ENCODE results near the gene ATP6V0A1. TPM values are rescaled to one million over a fixed set of nuclear protein-coding genes. Genes with fewer than 3 reads are reported as not detected.
A peak's percentile ranks its signal among the peaks of the same experiment; 100 is the strongest.
"Not testable (repeated sequence)": the region's sequence is repeated elsewhere in the genome, so short reads cannot be mapped to it uniquely, and the experiment has no call there.

Gene ATP6V0A1
- total and polyA plus RNA-seq, 4 donors: 13.4 to 111 (median 71.9) TPM

DNA sequence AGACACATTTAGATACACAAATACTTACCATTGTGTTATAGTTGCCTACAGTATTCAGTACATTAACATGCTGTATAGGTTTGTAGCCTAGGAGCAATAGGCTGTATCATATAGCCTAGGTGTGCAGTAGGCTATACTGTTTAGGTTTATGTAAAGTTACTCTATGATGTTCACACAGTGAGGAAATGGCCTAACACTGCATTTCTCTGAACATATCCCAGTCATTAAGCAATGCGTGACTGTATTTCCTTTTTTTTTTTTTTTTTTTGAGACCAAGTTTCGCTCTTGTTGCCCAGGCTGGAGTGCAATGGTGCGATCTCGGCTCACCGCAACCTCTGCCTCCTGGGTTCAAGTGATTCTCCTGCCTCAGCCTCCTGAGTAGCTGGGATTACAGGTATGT is 40.7 kb upstream of the ATP6V0A1 start:
- intact Hi-C loops (cut with DNase I); H3K36me3 ChIP-seq (ENCODE audit: control insufficient read depth in 1 of 2, insufficient read depth in 2 of 2, low read length in 1 of 2): not testable (repeated sequence)

GRCh38 chr17:42421136-42421506 is 37.6 kb upstream of the ATP6V0A1 start:
- H3K27ac ChIP-seq (ENCODE audit: low read depth in 1 of 2, low read length in 2 of 2): peak overlapping the region; percentile 93 to 94
- no peak for DNase-seq
- WGBS, 2 donors: 0 to 3% methylated on average over 6 of the region's 6 CpGs
- no peaks in the 10 kb centered on the region for H3K9me3 ChIP-seq (ENCODE audit: control insufficient read depth, low read length)
- peaks cover 0 to 7% of the 10 kb centered on the region in 2 donors for H3K4me1 ChIP-seq (ENCODE audit: control insufficient read depth in 1 of 2, insufficient read depth in 2 of 2, low read length in 2 of 2)
- intact Hi-C loops (cut with DNase I): loop anchor here (5.0 kb wide), 2 partner anchors 36 to 101 kb away; partner anchors contain the start of gene ATP6V0A1 (in 1 of the 2)
- no peaks in the 10 kb centered on the region for H3K27me3 ChIP-seq (ENCODE audit: control insufficient read depth in 1 of 2, insufficient read depth in 2 of 2, low read length in 1 of 2)
- peak overlapping the region; percentile 71 to 79 for H3K4me3 ChIP-seq (ENCODE audit: low read length in 2 of 2)
- ATAC-seq (ENCODE audit: low FRiP score): no peak
- H3K36me3 ChIP-seq (ENCODE audit: control insufficient read depth in 1 of 2, insufficient read depth in 2 of 2, low read length in 1 of 2): no peaks in the 10 kb centered on the region

More for the DNA sequence above, 40.7 kb upstream of the ATP6V0A1 start:
- not testable (repeated sequence) for H3K9me3 ChIP-seq (ENCODE audit: control insufficient read depth, low read length); ATAC-seq (ENCODE audit: low FRiP score); H3K27me3 ChIP-seq (ENCODE audit: control insufficient read depth in 1 of 2, insufficient read depth in 2 of 2, low read length in 1 of 2); DNase-seq; H3K27ac ChIP-seq (ENCODE audit: low read depth in 1 of 2, low read length in 2 of 2); H3K4me3 ChIP-seq (ENCODE audit: low read length in 2 of 2); H3K4me1 ChIP-seq (ENCODE audit: control insufficient read depth in 1 of 2, insufficient read depth in 2 of 2, low read length in 2 of 2)
- 72 to 77% methylated on average over 5 of the region's 5 CpGs for WGBS, 2 donors

- peak; percentile 61 for ATAC-seq (ENCODE audit: low FRiP score)
- H3K27me3 ChIP-seq (ENCODE audit: control insufficient read depth in 1 of 2, insufficient read depth in 2 of 2, low read length in 1 of 2): no peaks in the 10 kb centered on the region
- peaks cover 0 to 5% of the 10 kb centered on the region in 2 donors for H3K4me1 ChIP-seq (ENCODE audit: control insufficient read depth in 1 of 2, insufficient read depth in 2 of 2, low read length in 2 of 2)
- 0 to 1% methylated on average over 56 to 59 of the region's 59 CpGs for WGBS, 2 donors
- peak overlapping the region; percentile 71 to 79 for H3K4me3 ChIP-seq (ENCODE audit: low read length in 2 of 2)
- intact Hi-C loops (cut with DNase I): loop anchor here (2.0 to 5.0 kb wide), 3 partner anchors 36 to 101 kb away; partner anchors contain the start of gene ATP6V0A1 (in 1 of the 2)
- DNase-seq: peak; percentile 74 to 91
- H3K36me3 ChIP-seq (ENCODE audit: control insufficient read depth in 1 of 2, insufficient read depth in 2 of 2, low read length in 1 of 2): no peaks in the 10 kb centered on the region
- peak overlapping the region; percentile 93 to 98 for H3K27ac ChIP-seq (ENCODE audit: low read depth in 1 of 2, low read length in 2 of 2)
- H3K9me3 ChIP-seq (ENCODE audit: control insufficient read depth, low read length): no peaks in the 10 kb centered on the region
Measured at GRCh38 chr17:42421507-42422338, 37.0 kb upstream of the ATP6V0A1 start.

DNA sequence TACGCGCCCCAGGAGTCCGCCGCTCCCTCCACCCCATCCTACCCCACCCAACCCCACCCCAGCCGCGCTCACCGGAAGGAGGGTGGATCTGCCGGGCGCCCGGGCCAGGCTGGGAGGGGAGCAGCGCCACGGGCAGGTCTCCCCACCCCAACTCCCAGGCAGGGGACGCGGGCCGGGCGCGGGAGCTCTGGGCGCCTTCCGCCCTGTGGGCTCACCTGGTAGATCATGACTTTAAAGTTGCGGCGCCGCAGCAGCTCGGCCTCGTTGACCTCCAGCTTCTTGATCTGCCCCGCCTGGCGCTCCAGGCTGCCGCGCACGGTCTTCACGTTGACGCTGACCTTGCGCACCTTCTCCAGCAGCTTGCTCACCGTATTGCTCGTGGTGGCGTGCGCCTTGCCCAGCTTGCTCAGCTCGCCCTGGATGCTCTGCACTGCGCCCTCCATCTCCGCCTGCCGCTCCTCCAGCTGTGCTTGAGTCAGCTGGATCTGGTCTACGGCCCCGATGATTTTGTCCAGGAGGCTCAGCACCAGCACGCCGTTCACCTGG is 36.2 kb upstream of the ATP6V0A1 start:
- Histone ChIP-seq H3K36me3 (ENCODE audit: control insufficient read depth in 1 of 2, insufficient read depth in 2 of 2, low read length in 1 of 2) (no peaks in the 10 kb centered on the region), H3K4me1 (ENCODE audit: control insufficient read depth in 1 of 2, insufficient read depth in 2 of 2, low read length in 2 of 2) (peaks cover 0 to 3% of the 10 kb centered on the region in 2 donors), H3K27me3 (ENCODE audit: control insufficient read depth in 1 of 2, insufficient read depth in 2 of 2, low read length in 1 of 2) (no peaks in the 10 kb centered on the region), H3K9me3 (ENCODE audit: control insufficient read depth, low read length) (no peaks in the 10 kb centered on the region), H3K4me3 (ENCODE audit: low read length in 2 of 2) (peak overlapping the region; percentile 71 to 79), H3K27ac (ENCODE audit: low read depth in 1 of 2, low read length in 2 of 2) (peak overlapping the region; percentile 93 to 98)
- ATAC-seq (ENCODE audit: low FRiP score) (peak; percentile 51), DNase-seq (peak; percentile 51 to 80)
- WGBS, 2 donors: 1% methylated on average over 38 to 44 of the region's 44 CpGs
- intact Hi-C loops (cut with DNase I): loop anchor here (2.0 to 5.0 kb wide), 3 partner anchors 35 to 100 kb away; partner anchors contain the start of gene ATP6V0A1 (in 1 of the 2)

- Histone ChIP-seq H3K9me3 (ENCODE audit: control insufficient read depth, low read length) (no peaks in the 10 kb centered on the region), H3K27me3 (ENCODE audit: control insufficient read depth in 1 of 2, insufficient read depth in 2 of 2, low read length in 1 of 2) (no peaks in the 10 kb centered on the region), H3K4me3 (ENCODE audit: low read length in 2 of 2) (peak within 1 kb of the TSS; percentile 71 to 79), H3K4me1 (ENCODE audit: control insufficient read depth in 1 of 2, insufficient read depth in 2 of 2, low read length in 2 of 2) (peaks cover under 1 to 3% of the 10 kb centered on the region in 2 donors), H3K27ac (ENCODE audit: low read depth in 1 of 2, low read length in 2 of 2) (peak within 1 kb of the TSS; percentile 93 to 98), H3K36me3 (ENCODE audit: control insufficient read depth in 1 of 2, insufficient read depth in 2 of 2, low read length in 1 of 2) (no peaks in the 10 kb centered on the region)
- ATAC-seq (ENCODE audit: low FRiP score) (peak; percentile 94), DNase-seq (peak; percentile 98 to 100)
- intact Hi-C loops (cut with DNase I): loop anchor here (2.0 to 5.0 kb wide), 3 partner anchors 34 to 99 kb away; partner anchors contain the start of gene ATP6V0A1 (in 1 of the 2)
- 0 to 1% methylated on average over 56 to 58 of the region's 58 CpGs for WGBS, 2 donors
Measured at GRCh38 chr17:42422958-42423712, 35.5 kb upstream of the ATP6V0A1 start, which contains the start of gene CAVIN1. Gene CAVIN1 (minus strand): TSS chr17:42423256. CDS start chr17:42423097, 159 bp downstream.

DNA sequence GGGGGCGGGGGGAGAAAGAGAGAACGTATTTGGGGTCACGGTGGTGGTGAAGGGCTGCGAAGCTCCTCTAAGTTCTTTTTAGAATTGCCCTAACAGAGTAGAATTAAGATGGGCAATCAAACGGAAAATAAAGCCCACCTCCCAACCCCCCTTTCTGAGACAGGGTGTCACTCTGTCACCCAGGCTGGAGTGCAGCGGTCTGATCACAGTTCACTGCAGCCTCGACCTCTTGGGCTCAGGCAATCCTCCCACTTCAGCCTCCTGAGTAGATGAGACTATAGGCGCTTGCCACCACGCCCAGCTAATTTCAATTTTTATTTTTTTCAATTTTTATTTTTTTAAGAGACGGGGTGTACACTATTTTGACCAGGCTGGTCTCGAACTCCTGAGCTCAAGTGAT is 34.9 kb upstream of the ATP6V0A1 start:
- intact Hi-C loops (cut with DNase I): loop anchor here (2.0 to 5.0 kb wide), 3 partner anchors 34 to 99 kb away; partner anchors contain the start of gene ATP6V0A1 (in 1 of the 2)
- no peaks in the 10 kb centered on the region for H3K9me3 ChIP-seq (ENCODE audit: control insufficient read depth, low read length)
- H3K4me1 ChIP-seq (ENCODE audit: control insufficient read depth in 1 of 2, insufficient read depth in 2 of 2, low read length in 2 of 2): peaks cover 3% of the 10 kb centered on the region in 2 donors

GRCh38 chr17:42424991-42425610 is 33.6 kb upstream of the ATP6V0A1 start:
- no peak overlapping the region for H3K27ac ChIP-seq (ENCODE audit: low read depth in 1 of 2, low read length in 2 of 2)

More for the DNA sequence above, 34.9 kb upstream of the ATP6V0A1 start:
- no peak for ATAC-seq (ENCODE audit: low FRiP score)
- H3K27ac ChIP-seq (ENCODE audit: low read depth in 1 of 2, low read length in 2 of 2): peak overlapping the region; percentile 4 to 74
- no peaks in the 10 kb centered on the region for H3K36me3 ChIP-seq (ENCODE audit: control insufficient read depth in 1 of 2, insufficient read depth in 2 of 2, low read length in 1 of 2)
- H3K4me3 ChIP-seq (ENCODE audit: low read length in 2 of 2): no peak overlapping the region
- H3K27me3 ChIP-seq (ENCODE audit: control insufficient read depth in 1 of 2, insufficient read depth in 2 of 2, low read length in 1 of 2): no peaks in the 10 kb centered on the region
- DNase-seq: peak; percentile 31 to 36
- 49 to 56% methylated on average over 11 of the region's 11 CpGs for WGBS, 2 donors

More at GRCh38 chr17:42424991-42425610, 33.6 kb upstream of the ATP6V0A1 start:
- WGBS, 2 donors: 70 to 75% methylated on average over 4 of the region's 4 CpGs
- H3K27me3 ChIP-seq (ENCODE audit: control insufficient read depth in 1 of 2, insufficient read depth in 2 of 2, low read length in 1 of 2): no peaks in the 10 kb centered on the region
- peaks cover 3% of the 10 kb centered on the region in 2 donors for H3K4me1 ChIP-seq (ENCODE audit: control insufficient read depth in 1 of 2, insufficient read depth in 2 of 2, low read length in 2 of 2)
- H3K36me3 ChIP-seq (ENCODE audit: control insufficient read depth in 1 of 2, insufficient read depth in 2 of 2, low read length in 1 of 2): no peaks in the 10 kb centered on the region
- ATAC-seq (ENCODE audit: low FRiP score) (no peak), DNase-seq (no peak)
- no peak overlapping the region for H3K4me3 ChIP-seq (ENCODE audit: low read length in 2 of 2)
- no peaks in the 10 kb centered on the region for H3K9me3 ChIP-seq (ENCODE audit: control insufficient read depth, low read length)
- intact Hi-C loops (cut with DNase I): loop anchor here (5.0 kb wide), 2 partner anchors 32 to 97 kb away; partner anchors contain the start of gene ATP6V0A1 (in 1 of the 2)
